GM19025 (cell line): Measurements from ENCODE around the gene SH3RF2.
A peak's percentile ranks its signal among the peaks of the same experiment; 100 is the strongest.
"Not testable (repeated sequence)": the region's sequence is repeated elsewhere in the genome, so short reads cannot be mapped to it uniquely, and the experiment has no call there.

ENCODE experiments used
- ATAC-seq: cut with Tn5 transposase; IDR thresholded peaks from one replicate; pipeline ENCODE4 v1.9.1; 2021; ENCODE audit warnings: mild to moderate bottlenecking, low read depth, moderate library complexity; ENCODE audit not compliant: unreplicated experiment

SH3RF2 gene

DNA sequence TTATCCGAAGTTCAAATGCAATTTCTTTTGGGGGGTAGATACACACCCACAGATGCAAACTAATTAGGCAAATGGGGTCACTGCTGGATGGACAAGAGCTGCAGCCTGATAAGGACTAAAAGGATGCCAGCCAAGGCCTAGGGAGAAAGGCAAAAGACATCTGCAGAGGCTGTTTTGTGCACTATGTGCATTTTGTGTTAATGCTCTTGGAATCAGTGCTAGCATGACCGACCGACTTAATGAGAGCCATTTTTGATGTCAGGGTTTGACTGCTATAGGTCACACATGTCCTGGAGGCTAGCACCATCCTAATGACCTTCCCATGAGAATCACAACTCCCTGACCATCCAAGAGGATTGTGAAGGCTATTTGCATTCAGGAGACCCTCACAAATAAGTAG lies 134.4 kb downstream of the SH3RF2 start:
- no peak for ATAC-seq

DNA sequence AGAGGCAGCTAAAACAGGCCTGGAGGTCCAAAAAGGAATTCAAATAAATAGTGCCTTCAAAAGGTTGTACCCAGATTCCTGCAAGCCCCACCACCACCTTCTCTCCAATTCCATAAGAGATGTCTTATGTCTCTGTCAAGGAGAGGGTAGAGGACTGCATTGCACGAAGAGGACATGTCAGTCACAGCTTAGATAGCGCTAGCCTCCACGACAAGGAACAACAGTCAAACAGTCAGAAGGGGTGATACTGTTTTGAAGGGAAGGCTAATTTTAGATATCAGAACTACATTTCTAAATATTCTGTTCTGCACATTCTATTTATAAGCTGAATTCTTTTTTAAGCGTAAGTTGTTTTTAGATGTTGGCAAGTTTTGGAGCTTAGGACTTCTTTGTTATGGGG lies 134.8 kb downstream of the SH3RF2 start:
- ATAC-seq: no peak

GRCh38 chr5:146072595-146072994 lies 136.2 kb downstream of the SH3RF2 start:
- ATAC-seq: no peak

DNA sequence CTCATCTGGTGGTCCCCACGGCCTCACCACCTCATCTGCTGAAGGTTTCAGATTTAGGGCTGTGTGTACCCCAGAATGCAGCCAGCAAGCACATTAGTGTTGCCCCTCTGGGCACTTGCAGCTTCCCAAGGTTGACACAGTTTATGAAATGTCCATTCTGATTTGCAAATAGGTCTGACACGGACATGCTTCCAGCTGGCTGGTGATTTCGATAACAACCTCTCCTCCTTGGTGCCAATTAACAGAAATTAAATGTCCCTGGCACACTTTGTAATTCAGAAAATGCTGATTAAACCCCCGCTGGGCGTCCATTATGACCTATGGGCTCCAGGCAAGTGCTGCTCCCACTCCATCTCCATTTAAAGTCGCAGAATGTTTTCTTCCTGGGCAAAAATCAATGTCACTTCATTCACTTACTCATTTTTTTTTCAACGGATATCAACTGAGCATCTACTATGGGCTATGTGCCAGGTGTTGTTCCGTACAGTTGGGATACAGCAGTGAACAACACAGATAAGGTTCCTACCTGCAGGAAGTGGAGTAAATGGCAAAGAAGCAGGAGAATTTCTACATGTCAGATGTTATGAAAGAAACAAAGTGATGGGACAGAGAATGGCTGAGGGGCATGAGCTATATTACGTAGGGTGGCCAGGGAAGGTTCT lies 137.0 kb downstream of the SH3RF2 start:
- no peak for ATAC-seq

- ATAC-seq: no peak
These were observed 139.7 kb downstream of the SH3RF2 start for GRCh38 chr5:146076028-146076427.

- ATAC-seq: no peak
These were observed 140.1 kb downstream of the SH3RF2 start for GRCh38 chr5:146076455-146076854.

DNA sequence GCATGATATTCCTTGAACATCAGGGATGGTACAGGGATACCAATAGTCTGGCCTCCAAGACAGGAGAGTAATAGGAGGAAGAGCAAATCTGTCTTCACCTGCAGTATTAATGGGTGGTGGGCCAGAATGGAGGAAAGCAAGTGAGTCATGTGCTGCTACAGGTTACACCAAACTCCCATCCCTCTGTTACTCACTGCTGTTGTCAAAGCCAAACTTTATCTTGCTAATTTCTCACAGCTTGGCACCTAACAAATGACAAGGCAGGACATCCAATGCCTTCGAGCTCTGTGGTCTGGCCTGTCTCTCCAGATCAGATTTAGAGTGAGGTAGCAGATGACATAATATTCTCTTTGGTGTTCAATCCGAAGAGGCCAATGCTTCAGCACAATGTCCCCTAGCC lies 142.2 kb downstream of the SH3RF2 start:
- no peak for ATAC-seq

GRCh38 chr5:146079695-146080373 lies 143.5 kb downstream of the SH3RF2 start:
- no peak for ATAC-seq

- ATAC-seq: no peak
These were observed 145.2 kb downstream of the SH3RF2 start for GRCh38 chr5:146081556-146081955.

DNA sequence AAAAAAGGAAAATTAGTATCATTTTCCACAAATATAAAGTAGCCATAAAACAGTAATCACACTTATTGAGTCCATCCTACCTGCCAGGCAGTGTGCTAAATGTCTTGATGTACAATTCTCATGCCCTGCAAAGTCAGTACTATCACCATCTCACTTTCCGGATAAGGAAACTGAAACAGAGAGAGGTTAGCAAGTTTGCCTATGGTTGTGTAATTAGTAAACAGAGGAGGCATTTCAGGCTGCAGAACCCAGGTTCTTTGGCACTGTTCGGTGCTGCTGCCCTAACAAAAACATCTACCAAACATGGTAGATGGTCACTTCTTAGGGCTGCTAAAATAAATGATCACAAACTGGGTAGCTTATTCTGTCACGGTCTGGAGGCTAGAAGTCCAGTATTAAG lies 146.4 kb downstream of the SH3RF2 start:
- ATAC-seq: peak; percentile 93

DNA sequence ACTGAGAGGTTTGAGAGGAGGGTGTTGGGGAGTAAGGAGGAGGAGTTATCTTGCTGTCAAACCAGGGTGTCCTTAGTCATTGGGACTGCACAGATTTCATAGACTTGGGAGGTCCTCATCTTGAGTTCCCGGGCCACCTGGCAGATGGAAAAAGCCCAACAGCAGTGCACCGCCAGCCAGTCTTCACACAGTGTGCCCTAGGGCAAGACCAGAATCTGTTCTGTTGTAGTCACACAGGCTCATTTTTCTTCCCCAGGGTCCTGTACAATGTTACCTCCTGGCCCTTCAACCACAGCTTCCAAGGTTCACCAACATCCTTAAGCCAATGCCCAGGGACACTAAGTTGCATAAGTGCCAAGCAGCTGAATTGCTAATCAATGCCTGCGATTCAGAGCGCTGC lies 148.0 kb downstream of the SH3RF2 start:
- no peak for ATAC-seq

- no peak for ATAC-seq
These were observed 151.7 kb downstream of the SH3RF2 start for GRCh38 chr5:146088098-146088497.

GRCh38 chr5:146089287-146089686 lies 152.9 kb downstream of the SH3RF2 start:
- ATAC-seq: no peak

- no peak for ATAC-seq
These were observed 155.5 kb downstream of the SH3RF2 start for GRCh38 chr5:146091881-146092280.

DNA sequence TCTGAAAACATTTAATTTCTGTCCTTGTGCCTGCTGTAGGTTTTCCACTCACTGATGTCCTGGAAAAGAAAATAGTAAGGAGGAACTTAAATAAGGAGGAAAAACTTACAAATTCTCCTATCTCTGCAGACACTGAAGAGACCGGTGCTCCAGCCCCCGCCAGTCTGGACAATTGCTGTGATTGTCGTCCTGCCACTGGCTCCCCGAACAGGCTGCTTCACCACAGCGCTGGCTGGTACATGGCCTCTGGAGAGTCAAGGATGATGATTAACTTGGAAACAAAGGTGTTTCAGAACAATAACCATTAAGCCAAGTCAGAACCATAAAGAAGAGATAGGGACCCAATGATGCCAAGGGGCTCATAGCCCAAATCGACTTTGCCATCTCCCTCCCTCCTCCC lies 161.7 kb downstream of the SH3RF2 start:
- no peak for ATAC-seq

DNA sequence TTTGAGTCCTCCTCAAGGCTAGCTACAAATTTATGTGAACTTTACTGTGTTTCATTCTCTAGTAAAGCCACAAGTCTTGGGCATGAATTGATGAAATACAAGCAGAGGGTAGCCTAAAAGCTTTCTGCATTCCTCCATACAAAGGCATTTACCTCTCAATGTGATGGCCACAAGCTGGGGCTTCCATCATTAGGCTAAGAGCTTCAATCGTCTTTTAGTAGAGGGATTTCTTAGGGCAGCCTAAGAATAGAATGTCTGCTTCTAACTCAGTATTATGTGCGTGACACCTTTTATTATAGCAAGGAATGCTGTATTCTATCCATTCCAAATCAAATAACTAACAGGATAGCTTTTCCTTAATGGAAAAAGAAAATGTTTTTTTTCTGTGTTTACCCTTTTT lies 165.3 kb downstream of the SH3RF2 start:
- no peak for ATAC-seq

- ATAC-seq: no peak
These were observed 167.2 kb downstream of the SH3RF2 start for GRCh38 chr5:146103594-146103993.

GRCh38 chr5:146105477-146105876 lies 169.1 kb downstream of the SH3RF2 start, which contains the start of gene PLAC8L1:
Gene PLAC8L1 (minus strand): TSS chr5:146105577. CDS start chr5:146104311, 1,266 bp downstream.
- no peak for ATAC-seq

GRCh38 chr5:146107901-146108300 lies 171.5 kb downstream of the SH3RF2 start:
- ATAC-seq: no peak

GRCh38 chr5:146108870-146109269 lies 172.5 kb downstream of the SH3RF2 start:
- ATAC-seq: not testable (repeated sequence)

DNA sequence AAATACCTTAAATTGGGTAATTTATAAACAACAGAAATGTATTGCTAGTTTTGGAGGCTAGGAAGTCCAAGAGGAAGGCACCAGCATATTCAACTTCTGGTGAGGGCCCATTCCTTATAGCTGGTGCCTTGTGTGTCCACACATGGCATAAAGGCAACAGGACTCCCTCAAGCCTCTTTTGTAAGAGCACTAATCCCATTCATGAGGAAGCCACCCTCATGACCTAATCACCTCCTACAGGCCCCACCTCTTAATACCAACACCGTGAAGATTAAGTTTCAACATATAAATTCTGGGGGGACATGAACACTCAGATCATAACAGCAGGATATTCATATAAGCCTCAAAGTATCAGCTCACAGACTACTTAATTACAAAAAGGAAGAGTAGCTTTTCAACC lies 173.0 kb downstream of the SH3RF2 start:
- ATAC-seq: no peak

DNA sequence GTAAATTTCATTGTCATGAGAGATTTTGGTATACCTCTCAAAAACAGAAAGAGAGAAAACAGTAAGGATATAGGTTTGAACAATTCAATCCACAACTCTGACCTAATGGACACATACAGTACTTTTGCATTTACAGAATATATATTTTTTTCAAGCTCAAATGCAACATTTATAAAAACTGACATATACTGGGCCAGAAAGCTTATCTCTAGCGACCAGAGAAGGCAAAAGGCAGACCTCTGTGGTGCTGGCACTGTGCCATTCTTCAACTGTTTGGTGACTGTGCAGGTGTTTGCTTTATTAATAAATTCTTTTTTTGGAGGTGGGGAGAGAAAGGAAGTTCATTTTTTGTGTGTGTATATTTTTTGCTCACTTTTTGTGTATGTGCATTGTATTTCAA lies 175.0 kb downstream of the SH3RF2 start:
- no peak for ATAC-seq
